Spinal cord (tissue), 10 donors: ENCODE data around the gene CSPG4. TPM values are rescaled to one million over a fixed set of nuclear protein-coding genes. Genes with fewer than 3 reads are reported as not detected.
"Not testable (repeated sequence)": the region's sequence is repeated elsewhere in the genome, so short reads cannot be mapped to it uniquely, and the experiment has no call there.

Experiments
- DNase-seq, 6 donors: peaks; one replicate each; pipeline versions ENCODE4 v3.0.0 to v3.0.0-alpha.2; 2013 to 2015; ENCODE audit warnings: low spot score in 6 of 6, low read depth in 4 of 6
- H3K27ac ChIP-seq: one replicate; pipeline ENCODE4 v1.5.1; 2013; ENCODE audit warnings: low read depth, low read length, control low read depth
- H3K27me3 ChIP-seq: one replicate; pipeline ENCODE4 v1.6.1; 2013; ENCODE audit warnings: low read length; ENCODE audit not compliant: control insufficient read depth, insufficient read depth
- H3K36me3 ChIP-seq: one replicate; pipeline ENCODE4 v1.6.1; 2013; ENCODE audit warnings: low read length; ENCODE audit not compliant: control insufficient read depth, insufficient read depth
- H3K4me1 ChIP-seq: one replicate; pipeline ENCODE4 v1.6.1; 2013; ENCODE audit warnings: low read length; ENCODE audit not compliant: control insufficient read depth, insufficient read depth
- H3K4me3 ChIP-seq: one replicate; pipeline ENCODE4 v1.5.1; 2013; ENCODE audit warnings: low read depth, low read length, control low read depth
- H3K9me3 ChIP-seq: one replicate; pipeline ENCODE4 v1.6.1; 2013; ENCODE audit warnings: low read length; ENCODE audit not compliant: control insufficient read depth, insufficient read depth
- WGBS: methylation state at CpG from one replicate; pipeline ENCODE4 v1.1.5; 2013; ENCODE audit warnings: missing lambda C conversion rate; ENCODE audit not compliant: insufficient coverage; 5-methylcytosine and 5-hydroxymethylcytosine counted together
- polyA plus RNA-seq, 2 donors: library from polyadenylated mRNA; unstranded; fragments of 120-200 nt; gene quantifications; one replicate each; pipeline ENCODE4 v1.2.1, GENCODE V29; 2013; ENCODE audit not compliant: insufficient read length in 2 of 2
- total RNA-seq, 2 donors: library from RNA; depleted of rRNA in 1 of 2; stranded (reverse); fragments of 120-200 nt in 1 of 2; fragments of >200 nt in 1 of 2; gene quantifications; one replicate each; pipeline versions ENCODE4 v1.2.3 to v1.2.4, GENCODE V29; 2013 to 2014
- donor health status: healthy.

Gene CSPG4
- total and polyA plus RNA-seq, 4 donors: 18.1 to 25.6 (median 21.6) TPM

DNA sequence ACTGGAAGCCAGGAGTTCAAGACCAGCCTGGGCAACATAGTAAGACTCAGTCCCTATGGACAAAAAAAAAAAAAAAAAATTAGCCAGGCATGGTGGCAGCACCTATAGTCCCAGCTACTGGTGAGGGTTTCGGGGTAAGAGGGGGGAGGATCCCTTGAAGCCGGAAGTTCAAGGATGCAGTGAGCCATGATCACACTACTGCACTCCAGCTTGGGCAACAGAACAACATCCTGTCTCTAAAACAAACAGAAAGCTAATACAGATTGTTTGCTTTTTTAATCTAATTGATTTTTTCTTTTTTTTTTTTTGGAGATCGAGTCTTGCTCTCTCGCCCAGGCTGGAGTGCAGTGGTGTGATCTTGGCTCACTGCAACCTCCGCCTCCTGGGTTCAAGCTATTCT is 71.0 kb downstream of the CSPG4 start:
- WGBS: 100% methylated on average over 1 of the region's 5 CpGs
- H3K36me3 ChIP-seq: peaks cover 5% of the 10 kb centered on the region
- no peak overlapping the region for H3K27ac ChIP-seq
- no peak overlapping the region for H3K4me3 ChIP-seq
- DNase-seq: no peak
- no peaks in the 10 kb centered on the region for H3K9me3 ChIP-seq
- no peaks in the 10 kb centered on the region for H3K27me3 ChIP-seq
- H3K4me1 ChIP-seq: peaks cover 27% of the 10 kb centered on the region

DNA sequence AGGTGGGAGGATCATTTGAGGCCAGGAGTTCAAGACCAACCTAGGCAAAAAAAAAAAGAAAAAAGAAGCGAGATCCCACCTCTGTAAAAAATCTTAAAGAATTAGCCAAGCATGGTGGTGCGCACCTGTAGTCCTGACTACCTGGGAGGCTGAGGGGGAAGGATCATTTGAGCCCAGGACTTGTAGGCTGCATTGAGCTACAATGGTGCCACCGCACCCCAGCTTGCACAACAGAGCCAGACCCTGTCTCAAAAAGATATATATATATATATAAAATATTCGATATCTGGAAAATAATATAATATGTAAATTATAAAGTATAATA is 71.5 kb downstream of the CSPG4 start:
- Histone ChIP-seq H3K4me3 (no peak overlapping the region), H3K27me3 (no peaks in the 10 kb centered on the region), H3K27ac (no peak overlapping the region), H3K36me3 (peaks cover 5% of the 10 kb centered on the region), H3K9me3 (no peaks in the 10 kb centered on the region), H3K4me1 (peaks cover 30% of the 10 kb centered on the region)
- DNase-seq: no peak
- no CpG with 5 or more reads among the region's 4 CpGs for WGBS

DNA sequence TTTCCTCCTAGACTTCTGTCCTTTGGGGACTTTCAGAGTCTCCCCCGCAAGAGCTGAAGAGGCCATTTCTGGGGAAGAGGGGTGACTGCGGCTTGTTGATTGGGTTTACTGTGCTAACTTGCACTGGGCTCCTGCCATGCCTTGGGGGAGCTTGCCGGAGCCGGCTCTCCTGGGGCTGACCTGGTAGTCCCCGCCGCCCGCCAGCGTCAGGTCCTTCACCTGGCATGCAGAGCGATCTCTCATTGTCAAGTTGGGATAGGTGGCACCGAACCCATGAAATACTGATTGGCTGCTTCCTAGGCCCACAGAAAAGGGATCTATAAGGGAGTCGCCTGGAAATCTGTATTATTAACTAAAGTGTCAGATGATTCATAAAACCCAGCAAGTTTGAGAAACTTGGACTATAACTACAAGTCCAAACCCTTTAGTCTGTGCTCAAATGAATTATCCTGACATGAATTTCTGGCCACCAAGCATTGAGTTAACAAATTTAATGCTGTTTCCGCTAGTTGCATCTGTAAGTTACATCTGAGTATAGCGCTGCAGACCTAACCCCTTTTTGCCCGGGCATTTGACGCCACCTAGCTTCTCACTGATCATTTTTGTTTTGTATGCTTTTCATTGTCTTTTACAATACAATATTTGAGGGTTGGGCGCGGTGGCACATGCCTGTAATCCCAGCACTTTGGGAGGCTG is 72.0 kb downstream of the CSPG4 start:
- Histone ChIP-seq H3K27me3 (no peaks in the 10 kb centered on the region), H3K4me1 (peaks cover 30% of the 10 kb centered on the region), H3K4me3 (peak overlapping the region; percentile 87), H3K27ac (peak overlapping the region; percentile 94), H3K36me3 (peaks cover 5% of the 10 kb centered on the region), H3K9me3 (no peaks in the 10 kb centered on the region)
- 0% methylated on average over 9 of the region's 17 CpGs for WGBS
- DNase-seq: peak in 2 of 6 donors; percentile 47 to 60

DNA sequence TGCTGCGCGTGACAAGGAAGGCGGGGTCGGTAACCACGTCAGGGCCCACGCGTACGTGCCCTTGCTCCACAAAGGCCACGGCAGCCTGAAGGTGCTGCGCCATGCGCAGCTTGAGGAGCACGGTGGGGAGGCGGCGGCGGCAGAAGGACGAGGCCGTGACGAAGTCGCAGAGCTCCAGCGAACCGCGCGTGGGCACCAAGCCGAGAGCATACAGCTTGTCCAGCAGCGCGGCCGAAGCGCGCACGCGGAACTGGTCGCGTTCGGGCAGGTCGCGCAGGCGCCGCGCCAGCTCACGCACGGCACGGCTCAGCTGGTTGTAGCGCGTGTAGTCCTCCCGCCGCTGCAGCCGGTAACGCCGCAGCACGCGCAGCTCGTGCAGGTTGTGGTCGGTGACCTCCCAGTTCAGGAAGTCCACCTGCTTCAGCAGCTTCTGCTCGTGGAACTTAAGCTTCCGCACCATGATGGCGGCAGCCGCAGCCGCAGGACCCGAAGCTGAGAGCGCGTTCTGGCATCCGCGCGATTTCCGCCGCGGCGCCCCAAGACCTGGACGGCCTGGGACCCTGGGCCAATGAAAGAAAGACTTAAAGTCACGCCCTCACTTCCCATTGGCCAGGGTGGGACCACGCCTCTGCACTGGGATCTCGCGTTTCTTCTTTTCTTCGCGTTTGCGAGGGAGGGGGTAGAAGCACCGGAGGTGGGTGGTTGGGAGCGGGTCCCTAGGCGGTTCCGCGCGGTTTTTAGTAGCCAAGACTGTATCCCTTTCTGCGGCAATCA is 72.8 kb downstream of the CSPG4 start, which contains the start of gene IMP3:
IMP3 (minus strand) TSS at position 516 of the 774 bp plus-strand sequence; CDS start at position 460, 56 bp downstream.
- Histone ChIP-seq H3K4me1 (peaks cover 30% of the 10 kb centered on the region), H3K9me3 (no peaks in the 10 kb centered on the region), H3K27me3 (no peaks in the 10 kb centered on the region), H3K27ac (peak within 1 kb of the TSS; percentile 94), H3K36me3 (peaks cover 5% of the 10 kb centered on the region), H3K4me3 (peak within 1 kb of the TSS; percentile 87)
- peak; percentile 92 to 99 (median 96) for DNase-seq
- WGBS: under 1% methylated on average over 78 of the region's 83 CpGs

DNA sequence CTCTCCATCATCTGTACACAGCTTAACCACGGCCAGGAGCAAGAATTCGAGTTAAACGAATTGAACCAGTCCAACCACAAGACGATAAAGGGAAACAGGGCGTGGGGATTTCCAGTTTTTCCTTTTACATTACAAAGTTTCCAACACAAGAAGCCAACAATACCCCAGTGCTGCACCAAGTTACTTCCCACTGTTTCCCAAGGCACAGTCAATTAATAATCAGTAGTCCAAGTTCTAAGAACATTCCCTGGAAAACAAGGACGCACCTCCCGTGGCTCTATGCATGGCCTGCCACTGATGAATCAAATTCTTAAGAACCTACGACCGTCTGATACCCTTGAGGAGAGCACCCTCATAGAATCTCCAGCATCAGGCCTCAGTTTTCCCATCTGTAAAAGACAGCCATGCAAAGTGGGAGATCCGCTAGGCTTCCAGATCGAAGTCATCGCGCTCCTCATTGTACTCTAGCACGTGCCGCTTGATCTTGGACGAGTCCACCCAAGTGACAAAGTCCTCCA is 73.4 kb downstream of the CSPG4 start:
- H3K27ac ChIP-seq: peak overlapping the region; percentile 83
- H3K27me3 ChIP-seq: no peaks in the 10 kb centered on the region
- H3K4me3 ChIP-seq: peak overlapping the region; percentile 87
- 0% methylated on average over 13 of the region's 16 CpGs for WGBS
- no peak for DNase-seq
- peaks cover 30% of the 10 kb centered on the region for H3K4me1 ChIP-seq
- peaks cover 5% of the 10 kb centered on the region for H3K36me3 ChIP-seq
- no peaks in the 10 kb centered on the region for H3K9me3 ChIP-seq

DNA sequence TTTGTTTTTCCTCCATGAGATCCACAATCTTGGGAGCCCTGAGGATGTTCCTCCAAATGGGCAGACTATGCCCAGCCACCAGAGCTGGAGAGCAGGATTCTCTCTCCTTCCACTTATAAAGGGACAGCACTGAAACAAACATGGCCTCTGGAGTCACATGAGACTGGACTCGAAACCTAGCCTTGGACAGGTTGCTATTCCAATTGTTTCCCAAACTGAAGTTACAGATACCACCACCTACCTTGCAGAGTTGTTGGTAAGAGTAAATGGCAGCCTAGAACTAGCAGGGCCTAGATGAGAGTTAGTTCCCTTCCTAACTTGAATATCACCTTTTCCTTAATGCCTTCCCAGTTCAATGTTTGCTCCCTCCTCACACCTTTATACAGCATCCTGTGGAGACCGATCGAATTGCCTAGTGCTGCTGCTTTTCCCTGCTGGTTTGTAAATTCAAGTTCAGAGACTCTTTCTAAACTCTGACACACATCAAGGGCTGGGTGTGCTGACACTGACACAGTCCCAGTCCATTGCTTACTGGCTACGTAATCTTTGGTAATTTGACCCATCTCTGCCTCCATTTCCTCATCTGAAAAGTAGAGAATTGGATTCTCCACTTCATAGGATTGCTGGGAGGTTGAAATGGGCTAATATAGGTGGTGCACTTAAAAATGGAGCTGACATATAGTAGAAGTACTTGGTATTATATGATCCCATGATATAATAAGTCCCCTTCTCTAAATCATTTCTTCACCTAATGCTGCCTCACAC is 75.2 kb downstream of the CSPG4 start:
- Histone ChIP-seq H3K27me3 (no peaks in the 10 kb centered on the region), H3K27ac (no peak overlapping the region), H3K4me1 (peaks cover 30% of the 10 kb centered on the region), H3K4me3 (no peak overlapping the region), H3K9me3 (no peaks in the 10 kb centered on the region), H3K36me3 (peaks cover 5% of the 10 kb centered on the region)
- WGBS: 71% methylated on average over 2 of the region's 4 CpGs
- DNase-seq: no peak

DNA sequence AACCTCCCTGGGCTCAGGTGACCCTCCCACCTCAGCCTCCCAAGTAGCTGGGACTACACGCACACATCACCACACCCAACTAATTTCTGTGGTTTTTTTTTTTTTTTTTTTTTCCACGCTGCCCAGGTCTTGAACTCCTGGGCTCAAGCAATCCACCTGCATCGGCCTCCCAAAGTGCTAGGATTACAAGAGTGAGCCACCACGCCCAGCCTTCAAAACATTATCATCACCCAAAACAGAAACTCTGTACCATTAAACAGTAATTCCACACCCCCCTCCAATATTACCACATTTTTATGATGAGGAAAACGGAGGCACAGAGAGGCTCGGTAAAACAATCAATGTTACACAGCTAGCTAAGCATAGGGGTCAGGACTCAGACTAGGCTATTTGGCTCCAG is 76.6 kb downstream of the CSPG4 start:
- peaks cover 29% of the 10 kb centered on the region for H3K4me1 ChIP-seq
- no peak overlapping the region for H3K27ac ChIP-seq
- 95% methylated on average over 5 of the region's 6 CpGs for WGBS
- no peak for DNase-seq
- H3K36me3 ChIP-seq: peaks cover 5% of the 10 kb centered on the region
- no peaks in the 10 kb centered on the region for H3K27me3 ChIP-seq
- no peak overlapping the region for H3K4me3 ChIP-seq
- no peaks in the 10 kb centered on the region for H3K9me3 ChIP-seq

DNA sequence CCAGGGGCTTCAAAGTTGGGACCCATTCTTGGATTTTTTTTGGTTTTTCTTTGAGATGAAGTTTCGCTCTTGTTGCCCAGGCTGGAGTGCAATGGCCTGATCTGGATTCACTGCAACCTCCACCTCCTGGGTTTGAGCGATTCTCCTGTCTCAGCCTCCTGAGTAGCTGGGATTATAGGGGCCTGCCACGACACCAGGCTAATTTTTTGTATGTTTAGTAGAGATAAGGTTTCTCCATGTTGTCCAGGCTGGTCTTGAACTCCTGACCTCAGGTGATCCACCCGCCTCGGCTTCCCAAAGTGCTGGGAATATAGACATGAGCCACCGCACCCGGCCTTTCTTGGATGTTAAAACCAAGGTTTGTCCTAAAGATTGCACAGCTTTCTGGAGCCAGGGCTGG is 78.7 kb downstream of the CSPG4 start:
- WGBS: 100% methylated on average over 3 of the region's 7 CpGs
- not testable (repeated sequence) for DNase-seq, H3K4me3 ChIP-seq, H3K9me3 ChIP-seq, H3K27me3 ChIP-seq, H3K27ac ChIP-seq, H3K36me3 ChIP-seq
- peaks cover 19% of the 10 kb centered on the region for H3K4me1 ChIP-seq

GRCh38 chr15:75631935-75632334 is 80.7 kb downstream of the CSPG4 start:
- Histone ChIP-seq H3K4me1 (peaks cover 5% of the 10 kb centered on the region), H3K9me3 (no peaks in the 10 kb centered on the region), H3K27ac (no peak overlapping the region), H3K27me3 (no peaks in the 10 kb centered on the region), H3K4me3 (no peak overlapping the region), H3K36me3 (peaks cover under 1% of the 10 kb centered on the region)
- no peak for DNase-seq
